ENCODE measurements around the gene MFSD6L. TPM values are rescaled to one million over a fixed set of nuclear protein-coding genes. Genes with fewer than 3 reads are reported as not detected.

The MFSD6L gene
- total and polyA plus RNA-seq, 10 of the 15 experiments (the other 5 are each of a cell fraction or from before 2014, with no cell fraction given): 0.39 to 3.1 (median 1.1) TPM

GRCh38 chr17:8791910-8792270 is 7.3 kb downstream of the MFSD6L start:
- Histone ChIP-seq H3K4me3 (no peak overlapping the region), H4K20me1 (ENCODE audit: control insufficient read depth, insufficient read depth) (no peaks in the 10 kb centered on the region), H3K4me2 (ENCODE audit: control insufficient read depth, insufficient read depth) (no peak overlapping the region), H2AFZ (ENCODE audit: control insufficient read depth, low read depth, low read length) (no peak overlapping the region), H3K36me3 (ENCODE audit: control insufficient read depth in 2 of 2, insufficient read depth in 2 of 2, low read length in 1 of 2) (no peaks in the 10 kb centered on the region; a peak in 2 of 4 replicates), H3K9ac (ENCODE audit: control insufficient read depth, insufficient read depth, low read length) (no peak overlapping the region), H3K4me1 (ENCODE audit: control insufficient read depth, insufficient read depth, low read length) (no peaks in the 10 kb centered on the region), H3K9me3 (replicated peaks; ENCODE audit: control insufficient read depth, insufficient read depth, low read length) (no peaks in the 10 kb centered on the region), H3K79me2 (ENCODE audit: control insufficient read depth, insufficient read depth, low read length) (no peaks in the 10 kb centered on the region), H3K27me3 (replicated peaks in 1 of 2; ENCODE audit: control insufficient read depth in 2 of 2, insufficient read depth in 2 of 2, low read length in 1 of 2) (no peaks in the 10 kb centered on the region), H3K27ac (ENCODE audit: control insufficient read depth, insufficient read depth) (no peak overlapping the region)
- no TSS peak for BruUV-seq (replicated peaks)
- in situ Hi-C loops (cut with MboI): no loop called here
- intact Hi-C loops (cut with micrococcal nuclease; ENCODE audit: unreplicated experiment): no loop called here
- peak; percentile 29 for ATAC-seq
- ChIA-PET RAD21 (ENCODE audit: unreplicated experiment) (interaction anchor here (1.5 kb wide), 1 partner anchor 16 kb away, joined by 3 read pairs; no protein-coding TSS in a partner anchor), SMC1A (ENCODE audit: uncharacterized antibody, unreplicated experiment) (interaction anchor here (1.2 kb wide), 2 partner anchors 9 to 58 kb away, joined by 3 read pairs; no protein-coding TSS in a partner anchor), CTCF (interaction anchor here (1.2 kb wide), 1 partner anchor 206 kb away, joined by 6 read pairs; no protein-coding TSS in a partner anchor), POLR2A (interaction anchor here (1.1 kb wide), 1 partner anchor 15 kb away, joined by 3 read pairs; no protein-coding TSS in a partner anchor)
- 73% methylated on average over 2 of the region's 2 CpGs for WGBS (ENCODE audit: insufficient coverage, insufficient replicate concordance, low lambda C conversion rate, missing lambda C conversion rate)
- DNase-seq (ENCODE audit: low read depth, low spot score): no peak
- TF ChIP-seq ETV6 (conservative IDR thresholded peaks at IDR 0.05 in 1 of 2, IDR thresholded peaks at IDR 0.05 in 1 of 2; ENCODE audit: borderline replicate concordance in 1 of 2, low read depth in 1 of 2) (no peak), MYB (IDR thresholded peaks at IDR 0.05; ENCODE audit: borderline replicate concordance, low read depth, low read length) (no peak), NR2C2 (IDR thresholded peaks at IDR 0.05; ENCODE audit: borderline replicate concordance, control insufficient read depth, insufficient read length, low read depth) (no peak), CREM (IDR thresholded peaks at IDR 0.05; ENCODE audit: low read depth) (no peak), NRF1 (conservative IDR thresholded peaks at IDR 0.05; ENCODE audit: low read depth, low read length) (no peak), CBX5 (IDR thresholded peaks at IDR 0.05; ENCODE audit: low read depth) (no peak), SKIL (IDR thresholded peaks at IDR 0.05; ENCODE audit: low read depth, poor library complexity, severe bottlenecking) (no peak), YBX1 (IDR thresholded peaks at IDR 0.05) (no peak), KAT2A (conservative IDR thresholded peaks at IDR 0.05; ENCODE audit: control insufficient read depth, low read depth, low read length) (no peak), NFIC (IDR thresholded peaks at IDR 0.05; ENCODE audit: low read depth, low read length) (no peak), ZNF274 (IDR thresholded peaks at IDR 0.05; ENCODE audit: insufficient read depth, insufficient read length) (no peak), ZNF384 (IDR thresholded peaks at IDR 0.05; ENCODE audit: borderline replicate concordance, low read depth, low read length) (no peak)
- TF ChIP-seq, protein P1, sequence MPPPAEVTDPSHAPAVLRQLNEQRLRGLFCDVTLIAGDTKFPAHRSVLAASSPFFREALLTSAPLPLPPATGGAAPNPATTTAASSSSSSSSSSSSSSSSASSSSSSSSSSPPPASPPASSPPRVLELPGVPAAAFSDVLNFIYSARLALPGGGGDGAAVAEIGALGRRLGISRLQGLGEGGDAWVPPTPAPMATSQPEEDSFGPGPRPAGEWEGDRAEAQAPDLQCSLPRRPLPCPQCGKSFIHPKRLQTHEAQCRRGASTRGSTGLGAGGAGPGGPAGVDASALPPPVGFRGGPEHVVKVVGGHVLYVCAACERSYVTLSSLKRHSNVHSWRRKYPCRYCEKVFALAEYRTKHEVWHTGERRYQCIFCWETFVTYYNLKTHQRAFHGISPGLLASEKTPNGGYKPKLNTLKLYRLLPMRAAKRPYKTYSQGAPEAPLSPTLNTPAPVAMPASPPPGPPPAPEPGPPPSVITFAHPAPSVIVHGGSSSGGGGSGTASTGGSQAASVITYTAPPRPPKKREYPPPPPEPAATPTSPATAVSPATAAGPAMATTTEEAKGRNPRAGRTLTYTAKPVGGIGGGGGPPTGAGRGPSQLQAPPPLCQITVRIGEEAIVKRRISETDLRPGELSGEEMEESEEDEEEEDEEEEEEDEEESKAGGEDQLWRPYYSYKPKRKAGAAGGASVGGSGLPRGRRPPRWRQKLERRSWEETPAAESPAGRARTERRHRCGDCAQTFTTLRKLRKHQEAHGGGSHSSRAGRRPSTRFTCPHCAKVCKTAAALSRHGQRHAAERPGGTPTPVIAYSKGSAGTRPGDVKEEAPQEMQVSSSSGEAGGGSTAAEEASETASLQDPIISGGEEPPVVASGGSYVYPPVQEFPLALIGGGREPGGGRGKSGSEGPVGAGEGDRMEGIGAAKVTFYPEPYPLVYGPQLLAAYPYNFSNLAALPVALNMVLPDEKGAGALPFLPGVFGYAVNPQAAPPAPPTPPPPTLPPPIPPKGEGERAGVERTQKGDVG (CRISPR knock-in tag; IDR thresholded peaks at IDR 0.05): no peak
- TF ChIP-seq, protein P2, sequence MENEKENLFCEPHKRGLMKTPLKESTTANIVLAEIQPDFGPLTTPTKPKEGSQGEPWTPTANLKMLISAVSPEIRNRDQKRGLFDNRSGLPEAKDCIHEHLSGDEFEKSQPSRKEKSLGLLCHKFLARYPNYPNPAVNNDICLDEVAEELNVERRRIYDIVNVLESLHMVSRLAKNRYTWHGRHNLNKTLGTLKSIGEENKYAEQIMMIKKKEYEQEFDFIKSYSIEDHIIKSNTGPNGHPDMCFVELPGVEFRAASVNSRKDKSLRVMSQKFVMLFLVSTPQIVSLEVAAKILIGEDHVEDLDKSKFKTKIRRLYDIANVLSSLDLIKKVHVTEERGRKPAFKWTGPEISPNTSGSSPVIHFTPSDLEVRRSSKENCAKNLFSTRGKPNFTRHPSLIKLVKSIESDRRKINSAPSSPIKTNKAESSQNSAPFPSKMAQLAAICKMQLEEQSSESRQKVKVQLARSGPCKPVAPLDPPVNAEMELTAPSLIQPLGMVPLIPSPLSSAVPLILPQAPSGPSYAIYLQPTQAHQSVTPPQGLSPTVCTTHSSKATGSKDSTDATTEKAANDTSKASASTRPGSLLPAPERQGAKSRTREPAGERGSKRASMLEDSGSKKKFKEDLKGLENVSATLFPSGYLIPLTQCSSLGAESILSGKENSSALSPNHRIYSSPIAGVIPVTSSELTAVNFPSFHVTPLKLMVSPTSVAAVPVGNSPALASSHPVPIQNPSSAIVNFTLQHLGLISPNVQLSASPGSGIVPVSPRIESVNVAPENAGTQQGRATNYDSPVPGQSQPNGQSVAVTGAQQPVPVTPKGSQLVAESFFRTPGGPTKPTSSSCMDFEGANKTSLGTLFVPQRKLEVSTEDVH (IDR thresholded peaks at IDR 0.05; ENCODE audit: low read depth, partially characterized antibody): no peak
- FAIRE-seq: no peak
